ENCODE measurements around the gene DNAH1.
A peak's percentile ranks its signal among the peaks of the same experiment; 100 is the strongest.

The DNAH1 gene

GRCh38 chr3:52383446-52383845 lies 67.3 kb downstream of the DNAH1 start:
- no peak for TF ChIP-seq CTCF (IDR thresholded peaks at IDR 0.05; ENCODE audit: low read length)
- TF ChIP-seq EZH2 (optimal IDR thresholded peaks at IDR 0.05; ENCODE audit: low read depth, low read length), result no peak
- no peak for TF ChIP-seq EZH2phosphoT487 (IDR thresholded peaks at IDR 0.05; ENCODE audit: low read length)
- H2AFZ ChIP-seq (ENCODE audit: low read length), result no peak overlapping the region
- H3K9me2 ChIP-seq (replicated peaks; ENCODE audit: insufficient read depth, low read length), result no peaks in the 10 kb centered on the region
- H3K4me3 ChIP-seq (ENCODE audit: low read length), result no peak overlapping the region
- H3F3A ChIP-seq (ENCODE audit: insufficient read depth, low read length), result no peaks in the 10 kb centered on the region
- H3K27ac ChIP-seq (ENCODE audit: low read length), result no peak overlapping the region
- H3K4me2 ChIP-seq (ENCODE audit: low read depth, low read length), result no peak overlapping the region
- H3K9me3 ChIP-seq (replicated peaks; ENCODE audit: insufficient read depth, low read length), result no peaks in the 10 kb centered on the region
- no peak for DNase-seq
- H3K4me1 ChIP-seq (ENCODE audit: low read length), result no peaks in the 10 kb centered on the region
- H3K27me3 ChIP-seq (replicated peaks; ENCODE audit: insufficient read depth, low read length), result no peaks in the 10 kb centered on the region
- no peaks in the 10 kb centered on the region for H3K79me2 ChIP-seq (ENCODE audit: low read length)
- H3K9ac ChIP-seq (ENCODE audit: low read length), result no peak overlapping the region
- no peaks in the 10 kb centered on the region for H4K20me1 ChIP-seq (ENCODE audit: insufficient read depth, low read length)
- H3K36me3 ChIP-seq (replicated peaks; ENCODE audit: insufficient read depth, low read length), result no peaks in the 10 kb centered on the region

- no peak for DNase-seq
- Histone ChIP-seq H3K79me2 (ENCODE audit: low read length) (no peaks in the 10 kb centered on the region), H3K4me1 (ENCODE audit: low read length) (no peaks in the 10 kb centered on the region), H3K9me2 (replicated peaks; ENCODE audit: insufficient read depth, low read length) (no peaks in the 10 kb centered on the region), H3K9ac (ENCODE audit: low read length) (no peak overlapping the region), H3K4me2 (ENCODE audit: low read depth, low read length) (no peak overlapping the region), H4K20me1 (ENCODE audit: insufficient read depth, low read length) (no peaks in the 10 kb centered on the region), H3K27ac (ENCODE audit: low read length) (no peak overlapping the region), H3K27me3 (replicated peaks; ENCODE audit: insufficient read depth, low read length) (no peaks in the 10 kb centered on the region), H3K36me3 (replicated peaks; ENCODE audit: insufficient read depth, low read length) (no peaks in the 10 kb centered on the region), H3F3A (ENCODE audit: insufficient read depth, low read length) (no peaks in the 10 kb centered on the region), H3K4me3 (ENCODE audit: low read length) (no peak overlapping the region), H2AFZ (ENCODE audit: low read length) (no peak overlapping the region), H3K9me3 (replicated peaks; ENCODE audit: insufficient read depth, low read length) (no peaks in the 10 kb centered on the region)
- no peak for TF ChIP-seq EZH2phosphoT487 (IDR thresholded peaks at IDR 0.05; ENCODE audit: low read length)
- no peak for TF ChIP-seq EZH2 (optimal IDR thresholded peaks at IDR 0.05; ENCODE audit: low read depth, low read length)
- no peak for TF ChIP-seq CTCF (IDR thresholded peaks at IDR 0.05; ENCODE audit: low read length)
Observed at GRCh38 chr3:52384019-52384761, 68.1 kb downstream of the DNAH1 start.

GRCh38 chr3:52385157-52385556 lies 69.0 kb downstream of the DNAH1 start:
- Histone ChIP-seq H3K4me1 (ENCODE audit: low read length) (no peaks in the 10 kb centered on the region), H3K4me2 (ENCODE audit: low read depth, low read length) (no peak overlapping the region), H3K79me2 (ENCODE audit: low read length) (no peaks in the 10 kb centered on the region), H3K27ac (ENCODE audit: low read length) (no peak overlapping the region), H3K9ac (ENCODE audit: low read length) (no peak overlapping the region), H3K27me3 (replicated peaks; ENCODE audit: insufficient read depth, low read length) (no peaks in the 10 kb centered on the region), H3K4me3 (ENCODE audit: low read length) (no peak overlapping the region), H3K9me3 (replicated peaks; ENCODE audit: insufficient read depth, low read length) (no peaks in the 10 kb centered on the region), H3F3A (ENCODE audit: insufficient read depth, low read length) (no peaks in the 10 kb centered on the region), H2AFZ (ENCODE audit: low read length) (0 out of 2 replicates have a peak overlapping the region, but pooled peaks have one; percentile 38), H4K20me1 (ENCODE audit: insufficient read depth, low read length) (no peaks in the 10 kb centered on the region), H3K36me3 (replicated peaks; ENCODE audit: insufficient read depth, low read length) (no peaks in the 10 kb centered on the region), H3K9me2 (replicated peaks; ENCODE audit: insufficient read depth, low read length) (no peaks in the 10 kb centered on the region)
- TF ChIP-seq EZH2 (optimal IDR thresholded peaks at IDR 0.05; ENCODE audit: low read depth, low read length) (no peak), EZH2phosphoT487 (IDR thresholded peaks at IDR 0.05; ENCODE audit: low read length) (no peak), CTCF (IDR thresholded peaks at IDR 0.05; ENCODE audit: low read length) (peak; percentile 71)
- DNase-seq, result peak; percentile 49
